HCT116 (cell line): ENCODE data around the gene HLA-DQB2. TPM values are rescaled to one million over a fixed set of nuclear protein-coding genes. Genes with fewer than 3 reads are reported as not detected.

Experiments
- ATAC-seq: fragments of 200-7000 bp; cut with Tn5 transposase; 2 replicates; pipeline ENCODE4 v1.9.1; 2020; ENCODE audit warnings: mild to moderate bottlenecking, moderate library complexity
- BruUV-seq: library from RNA; stranded (reverse); fragments of 400-500 nt; replicated peaks from 2 replicates; lab custom pipeline; 2021; lab: Mats Ljungman, UMichigan
- CTCF ChIA-PET: fragments of 300-600 bp; sonication (Branson Sonifier 250); formaldehyde crosslinking; loops from one replicate; lab custom pipeline; 2021; ENCODE audit warnings: antibody characterized with exemption; lab: Charles Lee
- POLR2A ChIA-PET: fragments of 300-600, 350-600 bp; sonication (Branson Sonifier 250); formaldehyde crosslinking; loops from one replicate; lab custom pipeline; 2021; ENCODE audit warnings: antibody characterized with exemption; lab: Charles Lee
- RAD21 ChIA-PET, 2 experiments: fragments of 300-600 bp; sonication (Branson Sonifier 250); formaldehyde crosslinking; loops; one replicate each; lab custom pipeline; 2023; ENCODE audit warnings: low total read pairs in 2 of 2; ENCODE audit not compliant: uncharacterized antibody in 2 of 2, unreplicated experiment in 2 of 2, low non-redundant PET in 1 of 2; lab: Charles Lee
- DNase-seq: peaks from one replicate; pipeline ENCODE4 v3.0.0-alpha.2; 2010; ENCODE audit warnings: low read depth, low spot score
- H2AFZ ChIP-seq: fragments of 200-600 bp; shearing (Covaris generic), sonication (generic); 2 replicates; pipeline ENCODE4 v1.6.1; 2017; ENCODE audit warnings: low read depth, mixed run types, mixed read lengths, antibody characterized with exemption, low read length; ENCODE audit not compliant: poor library complexity, severe bottlenecking
- H3K27ac ChIP-seq: 2 replicates; pipeline ENCODE4 v1.5.1; 2012; ENCODE audit warnings: low read depth, low read length
- H3K27me3 ChIP-seq: fragments of 200-600 bp; sonication (generic); 2 replicates; pipeline ENCODE4 v1.6.1; 2016; ENCODE audit warnings: mixed run types, low read length, mixed read lengths; ENCODE audit not compliant: insufficient read depth
- H3K36me3 ChIP-seq, 2 experiments: fragments of 200-500 bp in 1 of 2; fragments of 200-600 bp in 1 of 2; sonication (Bioruptor generic) in 1 of 2; sonication (generic) in 1 of 2; 2 replicates each; pipeline versions ENCODE4 v1.5.1 to v1.6.1; 2014 to 2016; ENCODE audit warnings: low read length in 2 of 2, inconsistent platforms in 1 of 2, mixed read lengths in 1 of 2, mixed run types in 1 of 2; ENCODE audit not compliant: insufficient read depth in 2 of 2, control insufficient read depth in 1 of 2
- H3K4me1 ChIP-seq, 2 experiments: fragments of 200-600 bp in 1 of 2; sonication (generic) in 1 of 2; 2 replicates each; pipeline versions ENCODE4 v1.5.1 to v1.6.1; 2012 to 2017; ENCODE audit warnings: low read length in 2 of 2, inconsistent platforms in 1 of 2, mild to moderate bottlenecking in 1 of 2, mixed read lengths in 1 of 2, mixed run types in 1 of 2, moderate library complexity in 1 of 2; ENCODE audit not compliant: insufficient read depth in 2 of 2, control insufficient read depth in 1 of 2
- H3K4me2 ChIP-seq: fragments of 200-600 bp; sonication (generic); 2 replicates; pipeline ENCODE4 v1.6.1; 2017; ENCODE audit warnings: mixed run types, low read length, mixed read lengths
- H3K4me3 ChIP-seq, 2 experiments: fragments of 200-600 bp in 1 of 2; sonication (generic) in 1 of 2; replicated peaks in 1 of 2; 2 replicates each; pipeline ENCODE4 v1.5.1; 2011 to 2016; ENCODE audit warnings: low read length in 2 of 2, control low read depth in 1 of 2, low read depth in 1 of 2, mild to moderate bottlenecking in 1 of 2, mixed read lengths in 1 of 2, mixed run types in 1 of 2
- H3K79me2 ChIP-seq: fragments of 200-600 bp; sonication (generic); 2 replicates; pipeline ENCODE4 v1.6.1; 2017; ENCODE audit warnings: mild to moderate bottlenecking, mixed run types, low read length, moderate library complexity, mixed read lengths; ENCODE audit not compliant: insufficient read depth
- H3K9ac ChIP-seq: fragments of 200-600 bp; sonication (generic); 2 replicates; pipeline ENCODE4 v1.6.1; 2016; ENCODE audit warnings: low read length, mixed read lengths
- H3K9me2 ChIP-seq: fragments of 200-600 bp; sonication (generic), shearing (Covaris generic); 2 replicates; pipeline ENCODE4 v1.6.1; 2017; ENCODE audit warnings: mixed run types, mild to moderate bottlenecking, moderate library complexity; ENCODE audit not compliant: insufficient read depth
- H3K9me3 ChIP-seq, 2 experiments: fragments of 200-500 bp in 1 of 2; fragments of 200-600 bp in 1 of 2; sonication (Bioruptor generic) in 1 of 2; sonication (generic) in 1 of 2; 2 replicates each; pipeline ENCODE4 v1.6.1; 2014 to 2017; ENCODE audit warnings: low read length in 2 of 2, mixed read lengths in 2 of 2, inconsistent platforms in 1 of 2, low read depth in 1 of 2, mild to moderate bottlenecking in 1 of 2, mixed run types in 1 of 2, moderate library complexity in 1 of 2; ENCODE audit not compliant: control insufficient read depth in 1 of 2, insufficient read depth in 1 of 2
- H4K20me1 ChIP-seq: fragments of 200-600 bp; sonication (generic), shearing (Covaris generic); 2 replicates; pipeline ENCODE4 v1.6.1; 2017; ENCODE audit warnings: mixed run types, mild to moderate bottlenecking, moderate library complexity; ENCODE audit not compliant: insufficient read depth
- ATF3 ChIP-seq: IDR thresholded peaks from 2 replicates; pipeline ENCODE4 v1.6.1; 2012
- CBX3 ChIP-seq: IDR thresholded peaks from 2 replicates; pipeline ENCODE4 v1.6.1; 2012; ENCODE audit warnings: low read depth
- CTCF ChIP-seq, 3 experiments: fragments of 200-600 bp in 1 of 3; sonication (generic) in 1 of 3; IDR thresholded peaks in 2 of 3; conservative IDR thresholded peaks in 1 of 3; 2 replicates each; pipeline ENCODE4 v1.5.1; 2012 to 2017; ENCODE audit warnings: low read depth in 2 of 3, low read length in 2 of 3, antibody characterized with exemption in 1 of 3, borderline replicate concordance in 1 of 3, control low read depth in 1 of 3, mild to moderate bottlenecking in 1 of 3, mixed read lengths in 1 of 3, mixed run types in 1 of 3, moderate library complexity in 1 of 3; ENCODE audit not compliant: insufficient read depth in 1 of 3
- ELF1 ChIP-seq: IDR thresholded peaks from 2 replicates; pipeline ENCODE4 v1.6.1; 2012; ENCODE audit warnings: low read depth, borderline replicate concordance
- EZH2 ChIP-seq: fragments of 200-600 bp; sonication (generic); IDR thresholded peaks from 2 replicates; pipeline ENCODE4 v1.6.1; 2017; ENCODE audit warnings: antibody characterized with exemption, mixed run types
- FOSL1 ChIP-seq: IDR thresholded peaks from 2 replicates; pipeline ENCODE4 v1.6.1; 2012; ENCODE audit warnings: low read depth
- JUND ChIP-seq: IDR thresholded peaks from 2 replicates; pipeline ENCODE4 v1.6.1; 2012
- MAX ChIP-seq: IDR thresholded peaks from 2 replicates; pipeline ENCODE4 v1.6.1; 2012
- POLR2A ChIP-seq: IDR thresholded peaks from 2 replicates; pipeline ENCODE4 v1.7.0; 2011; ENCODE audit warnings: borderline replicate concordance; ENCODE audit not compliant: insufficient read depth, insufficient read length; ENCODE audit errors: extremely low read depth
- RAD21 ChIP-seq: IDR thresholded peaks from 2 replicates; pipeline ENCODE4 v1.6.1; 2012; ENCODE audit warnings: low read depth, mild to moderate bottlenecking
- SIN3A ChIP-seq: IDR thresholded peaks from 2 replicates; pipeline ENCODE4 v1.6.1; 2012; ENCODE audit warnings: low read depth
- SP1 ChIP-seq: IDR thresholded peaks from 2 replicates; pipeline ENCODE4 v1.6.1; 2012; ENCODE audit warnings: low read depth
- SRF ChIP-seq: IDR thresholded peaks from 2 replicates; pipeline ENCODE4 v1.6.1; 2012; ENCODE audit warnings: low read depth
- TCF7L2 ChIP-seq: IDR thresholded peaks from 2 replicates; pipeline ENCODE4 v1.7.0; 2011; ENCODE audit warnings: borderline replicate concordance, inconsistent platforms; ENCODE audit not compliant: insufficient read depth, insufficient read length; ENCODE audit errors: extremely low read depth
- YY1 ChIP-seq: IDR thresholded peaks from 2 replicates; pipeline ENCODE4 v1.6.1; 2011; ENCODE audit warnings: low read length, low read depth, moderate library complexity, mild to moderate bottlenecking; ENCODE audit not compliant: insufficient replicate concordance; ENCODE audit errors: extremely low read depth
- ZFX ChIP-seq: fragments of 450-650 bp; IDR thresholded peaks from 2 replicates; pipeline ENCODE4 v1.6.1; 2017
- ZNF274 ChIP-seq: fragments of 200-500 bp; sonication (Bioruptor generic); IDR thresholded peaks from 2 replicates; pipeline ENCODE4 v1.6.1; 2014; ENCODE audit warnings: mild to moderate bottlenecking, low read depth, low read length, inconsistent platforms
- intact Hi-C: fragments of 100-400 bp; cut with micrococcal nuclease; formaldehyde crosslinking; loops from 2 replicates; pipeline ENCODE4 v1.10.0; 2022
- total RNA-seq: library from RNA; stranded (reverse); gene quantifications from one replicate; pipeline ENCODE4 v1.2.1, GENCODE V29; 2021; ENCODE audit not compliant: unreplicated experiment

HLA-DQB2 gene
- total RNA-seq, 1 experiment from 2014 or later: 1.8 TPM

- CTCF ChIA-PET: no interaction called here
- no TSS peak for BruUV-seq
- RAD21 ChIA-PET: no interaction called here
- Histone ChIP-seq H3K4me2 (no peak overlapping the region), H3K9me2 (no peaks in the 10 kb centered on the region), H3K27me3 (no peaks in the 10 kb centered on the region), H3K4me3 (no peak overlapping the region), H3K79me2 (no peaks in the 10 kb centered on the region), H3K9me3 (no peaks in the 10 kb centered on the region), H3K4me1 (no peaks in the 10 kb centered on the region), H2AFZ (no peak overlapping the region), H3K9ac (no peak overlapping the region), H3K36me3 (no peaks in the 10 kb centered on the region), H4K20me1 (no peaks in the 10 kb centered on the region), H3K27ac (no peak overlapping the region)
- ATAC-seq (no peak), DNase-seq (no peak)
- TF ChIP-seq SRF (no peak), EZH2 (no peak), JUND (no peak), SP1 (no peak), FOSL1 (no peak), RAD21 (no peak), CBX3 (no peak), ZFX (no peak), POLR2A (no peak), CTCF (IDR thresholded peaks at IDR 0.05 in 2 of 3, conservative IDR thresholded peaks at IDR 0.05 in 1 of 3; ENCODE audit: borderline replicate concordance in 1 of 3, insufficient read depth in 1 of 3, low read depth in 2 of 3, low read length in 2 of 3) (no peak), SIN3A (no peak)
- intact Hi-C loops: no loop called here
- POLR2A ChIA-PET: no interaction called here
These were observed 50.1 kb downstream of the HLA-DQB2 start for GRCh38 chr6:32713241-32713640.

GRCh38 chr6:32709625-32710024 is 53.7 kb downstream of the HLA-DQB2 start:
- no peak for DNase-seq
- RAD21 ChIA-PET: no interaction called here
- H3K9me2 ChIP-seq: no peaks in the 10 kb centered on the region
- H3K4me1 ChIP-seq: no peaks in the 10 kb centered on the region
- H3K9me3 ChIP-seq: no peaks in the 10 kb centered on the region
- no peak overlapping the region for H3K4me2 ChIP-seq
- no peaks in the 10 kb centered on the region for H4K20me1 ChIP-seq
- intact Hi-C loops: no loop called here
- H3K27me3 ChIP-seq: no peaks in the 10 kb centered on the region
- H3K4me3 ChIP-seq: no peak overlapping the region
- H3K27ac ChIP-seq: no peak overlapping the region
- H3K79me2 ChIP-seq: no peaks in the 10 kb centered on the region
- ATAC-seq: no peak
- H2AFZ ChIP-seq: no peak overlapping the region
- CTCF ChIA-PET: no interaction called here
- H3K36me3 ChIP-seq: no peaks in the 10 kb centered on the region
- no peak overlapping the region for H3K9ac ChIP-seq
- POLR2A ChIA-PET: no interaction called here
- BruUV-seq: no TSS peak
- no peak for TF ChIP-seq MAX
- TF ChIP-seq TCF7L2: no peak
- no peak for TF ChIP-seq JUND
- TF ChIP-seq ATF3: no peak
- TF ChIP-seq CTCF (IDR thresholded peaks at IDR 0.05 in 2 of 3, conservative IDR thresholded peaks at IDR 0.05 in 1 of 3; ENCODE audit: borderline replicate concordance in 1 of 3, insufficient read depth in 1 of 3, low read depth in 2 of 3, low read length in 2 of 3): no peak
- TF ChIP-seq YY1: no peak
- no peak for TF ChIP-seq FOSL1
- TF ChIP-seq POLR2A: no peak
- no peak for TF ChIP-seq ELF1
- no peak for TF ChIP-seq ZNF274
- TF ChIP-seq EZH2: no peak
